ENCODE measurements around the gene NKAIN1.
"Not testable (repeated sequence)": the region's sequence is repeated elsewhere in the genome, so short reads cannot be mapped to it uniquely, and the experiment has no call there.

The NKAIN1 gene

GRCh38 chr1:31191281-31191680, 48.4 kb downstream of the NKAIN1 start:
- DNase-seq, result no peak

- DNase-seq, result no peak
Observed at GRCh38 chr1:31189696-31190674, 49.7 kb downstream of the NKAIN1 start.

- peak; percentile 19 for DNase-seq
Observed at GRCh38 chr1:31183927-31184554, 55.6 kb downstream of the NKAIN1 start.

- no peak for DNase-seq
Observed at GRCh38 chr1:31183126-31183525, 56.6 kb downstream of the NKAIN1 start.

- peak; percentile 95 for DNase-seq
Observed at GRCh38 chr1:31182352-31182751, 57.3 kb downstream of the NKAIN1 start.

- DNase-seq, result peak; percentile 23
Observed at GRCh38 chr1:31181515-31182343, 58.0 kb downstream of the NKAIN1 start.

GRCh38 chr1:31180338-31180737, 59.3 kb downstream of the NKAIN1 start:
- no peak for DNase-seq

GRCh38 chr1:31176291-31176690, 63.4 kb downstream of the NKAIN1 start:
- not testable (repeated sequence) for DNase-seq

- no peak for DNase-seq
Observed at GRCh38 chr1:31170486-31170735, 69.3 kb downstream of the NKAIN1 start.

GRCh38 chr1:31166462-31166861, 73.2 kb downstream of the NKAIN1 start:
- no peak for DNase-seq

GRCh38 chr1:31164291-31164690, 75.4 kb downstream of the NKAIN1 start:
- no peak for DNase-seq

- DNase-seq, result no peak
Observed at GRCh38 chr1:31163866-31164265, 75.8 kb downstream of the NKAIN1 start.

- no peak for DNase-seq
Observed at GRCh38 chr1:31161571-31161970, 78.1 kb downstream of the NKAIN1 start.

GRCh38 chr1:31159869-31160611, 79.6 kb downstream of the NKAIN1 start:
- no peak for DNase-seq

- no peak for DNase-seq
Observed at GRCh38 chr1:31159323-31159722, 80.4 kb downstream of the NKAIN1 start.

- DNase-seq, result peak; percentile 63
Observed at GRCh38 chr1:31155216-31155806, 84.4 kb downstream of the NKAIN1 start.

GRCh38 chr1:31154632-31155215, 85.0 kb downstream of the NKAIN1 start:
- DNase-seq, result peak; percentile 75

- no peak for DNase-seq
Observed at GRCh38 chr1:31154000-31154631, 85.6 kb downstream of the NKAIN1 start.

- no peak for DNase-seq
Observed at GRCh38 chr1:31153423-31153822, 86.3 kb downstream of the NKAIN1 start.

- peak; percentile 73 for DNase-seq
Observed at GRCh38 chr1:31152181-31152795, 87.4 kb downstream of the NKAIN1 start.

GRCh38 chr1:31151402-31151801, 88.3 kb downstream of the NKAIN1 start:
- DNase-seq, result no peak

Measured in fibroblast of upper back skin (primary cell).